HepG2 (cell line): Measurements from ENCODE around the gene SLC23A3. TPM values are rescaled to one million over a fixed set of nuclear protein-coding genes. Genes with fewer than 3 reads are reported as not detected.

Source experiments
- ATAC-seq: fragments of 200-7000 bp; cut with Tn5 transposase; 3 replicates; pipeline ENCODE4 v1.9.1; 2020; ENCODE audit warnings: mild to moderate bottlenecking, moderate library complexity
- BruUV-seq: library from RNA; stranded (reverse); fragments of 400-500 nt; replicated peaks from 2 replicates; lab custom pipeline; 2021; lab: Mats Ljungman, UMichigan
- CTCF ChIA-PET: fragments of 300-600 bp; formaldehyde crosslinking; extraction: SDS; loops from one replicate; lab custom pipeline; 2021; ENCODE audit warnings: low total read pairs, inconsistent platforms, low intra/inter-chr PET ratio; lab: Yijun Ruan, JAX
- POLR2A ChIA-PET: fragments of 350-600 bp; sonication (Branson Sonifier 250); formaldehyde crosslinking; loops from one replicate; lab custom pipeline; 2020; ENCODE audit warnings: antibody characterized with exemption, inconsistent platforms; lab: Yijun Ruan, JAX
- DNase-seq: peaks from one replicate; pipeline ENCODE4 v3.0.0-alpha.2; 2015; ENCODE audit warnings: low spot score
- FAIRE-seq: peaks from 3 replicates; lab custom pipeline; 2011; peaks lifted over from hg19 to GRCh38; lab: Jason Lieb, UNC
- H2AFZ ChIP-seq: one replicate; pipeline ENCODE4 v1.6.1; 2011; ENCODE audit warnings: low read length, inconsistent platforms
- H3K27ac ChIP-seq: fragments of 300-600 bp; 3 replicates; pipeline ENCODE4 v1.8.0; 2011; ENCODE audit warnings: mixed run types, mild to moderate bottlenecking, mixed read lengths, low read length, inconsistent platforms; ENCODE audit not compliant: insufficient read depth; ENCODE audit errors: extremely low read length
- H3K27me3 ChIP-seq, 2 experiments: fragments of 200-600 bp in 1 of 2; 2 replicates in 1 of 2; 3 replicates in 1 of 2; pipeline versions ENCODE4 v1.6.0 to v1.8.0; 2011; ENCODE audit warnings: low read length in 2 of 2, mild to moderate bottlenecking in 2 of 2, moderate library complexity in 2 of 2, inconsistent platforms in 1 of 2; ENCODE audit not compliant: insufficient read depth in 2 of 2, control insufficient read depth in 1 of 2
- H3K36me3 ChIP-seq, 2 experiments: fragments of 200-600 bp in 1 of 2; replicated peaks in 1 of 2; 2 replicates in 1 of 2; 3 replicates in 1 of 2; pipeline versions ENCODE4 v1.5.1 to v1.8.0; 2011; ENCODE audit warnings: low read length in 2 of 2, inconsistent platforms in 1 of 2; ENCODE audit not compliant: insufficient read depth in 2 of 2, control insufficient read depth in 1 of 2
- H3K4me1 ChIP-seq: 2 replicates; pipeline ENCODE4 v1.5.1; 2012; ENCODE audit warnings: low read length, inconsistent platforms; ENCODE audit not compliant: insufficient read depth
- H3K4me2 ChIP-seq: 2 replicates; pipeline ENCODE4 v1.6.0; 2011; ENCODE audit warnings: low read depth, low read length, inconsistent platforms
- H3K4me3 ChIP-seq, 3 experiments: fragments of 200-600 bp in 1 of 3; sonication (generic), shearing (Covaris generic) in 1 of 3; replicated peaks in 1 of 3; 2 replicates each; pipeline ENCODE4 v1.5.1; 2011 to 2016; ENCODE audit warnings: low read length in 3 of 3, inconsistent platforms in 2 of 3, low read depth in 2 of 3, mild to moderate bottlenecking in 2 of 3, control low read depth in 1 of 3, mixed read lengths in 1 of 3; ENCODE audit not compliant: insufficient read depth in 1 of 3
- H3K79me2 ChIP-seq: one replicate; pipeline ENCODE4 v1.6.1; 2011; ENCODE audit warnings: low read length, inconsistent platforms; ENCODE audit not compliant: insufficient read depth
- H3K9ac ChIP-seq: 2 replicates; pipeline ENCODE4 v1.6.0; 2011; ENCODE audit warnings: mild to moderate bottlenecking, low read depth, low read length, inconsistent platforms; ENCODE audit not compliant: insufficient read depth
- H3K9me3 ChIP-seq: 2 replicates; pipeline ENCODE4 v1.5.1; 2012; ENCODE audit warnings: mild to moderate bottlenecking, low read length
- H4K20me1 ChIP-seq: 2 replicates; pipeline ENCODE4 v1.6.0; 2011; ENCODE audit warnings: inconsistent platforms, mild to moderate bottlenecking, low read length, moderate library complexity; ENCODE audit not compliant: insufficient read depth
- ATM ChIP-seq: fragments of 450-650 bp; IDR thresholded peaks from 2 replicates; pipeline ENCODE4 v1.7.1; 2017; ENCODE audit warnings: mild to moderate bottlenecking, borderline replicate concordance
- FOXP4 ChIP-seq: sonication (generic); formaldehyde crosslinking; IDR thresholded peaks from 2 replicates; pipeline ENCODE4 v1.4.0; 2020; ENCODE audit warnings: missing genetic modification reagents
- GFI1 ChIP-seq: sonication (generic); formaldehyde crosslinking; IDR thresholded peaks from 2 replicates; pipeline ENCODE4 v1.5.0; 2020; ENCODE audit warnings: missing genetic modification reagents, mild to moderate bottlenecking, borderline replicate concordance
- JDP2 ChIP-seq: sonication (generic); formaldehyde crosslinking; IDR thresholded peaks from 2 replicates; pipeline ENCODE4 v1.8.1; 2022; ENCODE audit warnings: missing genetic modification reagents, borderline replicate concordance
- KAT2B ChIP-seq: fragments of 150-350 bp; IDR thresholded peaks from 2 replicates; pipeline ENCODE4 v1.6.1; 2014; ENCODE audit warnings: low read depth, low read length, borderline replicate concordance
- MTF2 ChIP-seq: sonication (generic); formaldehyde crosslinking; IDR thresholded peaks from 2 replicates; pipeline ENCODE4 v1.5.0; 2020; ENCODE audit warnings: missing genetic modification reagents, borderline replicate concordance
- PHF8 ChIP-seq: sonication (generic); formaldehyde crosslinking; IDR thresholded peaks from 2 replicates; pipeline ENCODE4 v1.5.0; 2020; ENCODE audit warnings: missing genetic modification reagents
- PRDM15 ChIP-seq: sonication (generic); formaldehyde crosslinking; IDR thresholded peaks from 2 replicates; pipeline ENCODE4 v1.4.0; 2020; ENCODE audit warnings: missing genetic modification reagents
- RAD21 ChIP-seq: fragments of 450-650 bp; formaldehyde crosslinking; IDR thresholded peaks from 2 replicates; pipeline ENCODE4 v1.5.0; 2020; ENCODE audit warnings: mild to moderate bottlenecking
- RBM39 ChIP-seq: fragments of 200-400 bp; formaldehyde crosslinking; IDR thresholded peaks from one replicate; pipeline ENCODE4 v1.6.1; 2018; ENCODE audit warnings: antibody characterized with exemption, mild to moderate bottlenecking, low read depth, low read length; ENCODE audit not compliant: poor library complexity, severe bottlenecking
- ZC3H4 ChIP-seq: sonication (generic); formaldehyde crosslinking; IDR thresholded peaks from 2 replicates; pipeline ENCODE4 v1.4.0; 2020; ENCODE audit warnings: missing genetic modification reagents, borderline replicate concordance
- ZNF274 ChIP-seq: sonication (generic); formaldehyde crosslinking; IDR thresholded peaks from 2 replicates; pipeline ENCODE4 v1.5.1; 2020; ENCODE audit warnings: mild to moderate bottlenecking, missing genetic modification reagents
- ZNF281 ChIP-seq: sonication (generic); formaldehyde crosslinking; IDR thresholded peaks from 2 replicates; pipeline ENCODE4 v1.4.0; 2020; ENCODE audit warnings: missing genetic modification reagents, borderline replicate concordance
- ZNF589 ChIP-seq: sonication (generic); formaldehyde crosslinking; conservative IDR thresholded peaks from 2 replicates; pipeline ENCODE4 v1.8.0; 2022; ENCODE audit warnings: mild to moderate bottlenecking, moderate library complexity, missing genetic modification reagents
- ZNF616 ChIP-seq: sonication (generic); formaldehyde crosslinking; IDR thresholded peaks from 2 replicates; pipeline ENCODE4 v1.5.0; 2020; ENCODE audit warnings: low read depth, mild to moderate bottlenecking, missing genetic modification reagents
- WGBS: methylation state at CpG from one replicate; pipeline ENCODE4 v1.1.6; 2017; ENCODE audit warnings: low lambda C conversion rate; 5-methylcytosine and 5-hydroxymethylcytosine counted together
- in situ Hi-C: cut with HindIII; loops from 2 replicates; pipeline ENCODE4 v1.10.0; 2017; ENCODE audit warnings: low pct_unique_long_range_greater_than_20kb; ENCODE audit not compliant: extremely low pct_ligation_motif_present
- intact Hi-C: fragments of 100-400 bp; cut with micrococcal nuclease; formaldehyde crosslinking; loops from one replicate; pipeline ENCODE4 v1.10.0; 2022; ENCODE audit not compliant: unreplicated experiment
- polyA plus RNA-seq, 8 experiments: library from polyadenylated mRNA; depleted of rRNA in 3 of 8; stranded (reverse) in 7 of 8; unstranded in 1 of 8; fragments of >200 nt; fragmentation: Illumina TruSeq in 4 of 8; extraction: Trizol in 4 of 8; gene quantifications; 2 replicates each; pipeline versions ENCODE4 v1.2.1 to v1.2.3, GENCODE V29; 2011 to 2016; ENCODE audit warnings: low read depth in 4 of 8, missing spikeins in 1 of 8, mixed read lengths in 1 of 8; ENCODE audit not compliant: insufficient read depth in 1 of 8
- total RNA-seq, 5 experiments: library from RNA; depleted of rRNA; stranded (reverse); fragments of >200 nt; fragmentation: Illumina TruSeq; extraction: Trizol; gene quantifications; 2 replicates each; pipeline ENCODE4 v1.2.3, GENCODE V29; 2016; ENCODE audit warnings: low read depth in 1 of 5

Gene SLC23A3
- total and polyA plus RNA-seq, 2 of the 13 experiments (the other 11 are each of a cell fraction or from before 2014, with no cell fraction given) = 0.38 to 0.78 TPM

GRCh38 chr2:219174801-219175200 lies 5.0 kb upstream of the SLC23A3 start (continued):
- TF ChIP-seq RBM39 = no peak
- TF ChIP-seq GFI1 = no peak
- no peak for TF ChIP-seq ZNF281
- no peak for TF ChIP-seq RAD21
- no peak for TF ChIP-seq ATM
- no peak for TF ChIP-seq JDP2
- TF ChIP-seq PRDM15 = no peak

GRCh38 chr2:219174146-219174545 lies 4.3 kb upstream of the SLC23A3 start:
- FAIRE-seq = no peak
- 92% methylated on average over 3 of the region's 3 CpGs for WGBS
- intact Hi-C loops = no loop called here
- no peak overlapping the region for H3K9ac ChIP-seq
- H3K27me3 ChIP-seq = no peaks in the 10 kb centered on the region; a peak in 1 of 5 replicates
- POLR2A ChIA-PET = interaction anchor here (1.1 to 10.4 kb wide), 3 partner anchors 18 to 75 kb away, joined by 4 to 227 read pairs (median 4); partner anchors contain the start of gene ZFAND2B
- H2AFZ ChIP-seq = no peak overlapping the region
- in situ Hi-C loops = loop anchor here (5.0 kb wide), 2 partner anchors 33 to 123 kb away; partner anchors contain the start of gene ZFAND2B
- no peak for DNase-seq
- no peak overlapping the region for H3K4me3 ChIP-seq
- CTCF ChIA-PET = no interaction called here
- H3K36me3 ChIP-seq = peaks cover 7 to 23% of the 10 kb centered on the region in 2 experiments
- H4K20me1 ChIP-seq = no peaks in the 10 kb centered on the region
- H3K79me2 ChIP-seq = peaks cover 15% of the 10 kb centered on the region
- H3K4me1 ChIP-seq = peaks cover 45% of the 10 kb centered on the region
- no peak overlapping the region for H3K27ac ChIP-seq
- ATAC-seq = no peak
- H3K4me2 ChIP-seq = no peak overlapping the region
- BruUV-seq = no TSS peak
- H3K9me3 ChIP-seq = no peaks in the 10 kb centered on the region
- TF ChIP-seq ATM (no peak), ZNF616 (no peak), ZNF274 (CRISPR knock-in tag) (no peak), ZNF589 (no peak), FOXP4 (no peak), ZC3H4 (CRISPR knock-in tag) (no peak), PHF8 (no peak), MTF2 (CRISPR knock-in tag) (no peak), KAT2B (no peak)
